GM12891 (cell line): Measurements from ENCODE around the gene FAM161B.
"Not testable (repeated sequence)": the region's sequence is repeated elsewhere in the genome, so short reads cannot be mapped to it uniquely, and the experiment has no call there.

Experiments used
- DNase-seq: peaks from one replicate; pipeline ENCODE4 v3.0.0; 2011; ENCODE audit warnings: low spot score; ENCODE audit not compliant: insufficient read length
- FAIRE-seq: peaks from 2 replicates; lab custom pipeline; 2011; peaks lifted over from hg19 to GRCh38; lab: Jason Lieb, UNC
- PAX5 ChIP-seq: IDR thresholded peaks from 2 replicates; pipeline ENCODE4 v1.6.1; 2011; ENCODE audit warnings: low read length, moderate library complexity, mild to moderate bottlenecking; ENCODE audit not compliant: insufficient read depth, severe bottlenecking
- POLR2A ChIP-seq: IDR thresholded peaks from 2 replicates; pipeline ENCODE4 v1.6.1; 2011; ENCODE audit warnings: low read depth, low read length, control low read depth
- POLR2AphosphoS5 ChIP-seq: IDR thresholded peaks from 2 replicates; pipeline ENCODE4 v1.6.1; 2011; ENCODE audit warnings: low read depth, low read length, control low read depth
- POU2F2 ChIP-seq: IDR thresholded peaks from 2 replicates; pipeline ENCODE4 v1.6.1; 2011; ENCODE audit warnings: low read depth, mild to moderate bottlenecking, control low read depth, low read length, moderate library complexity
- SPI1 ChIP-seq: IDR thresholded peaks from 2 replicates; pipeline ENCODE4 v1.6.1; 2011; ENCODE audit warnings: low read depth, low read length, control low read depth
- TAF1 ChIP-seq: IDR thresholded peaks from 2 replicates; pipeline ENCODE4 v1.6.1; 2011; ENCODE audit warnings: low read depth, low read length, control low read depth

The FAM161B gene

GRCh38 chr14:73944432-73945158 is 5.3 kb downstream of the FAM161B start:
- FAIRE-seq = no peak

GRCh38 chr14:73943083-73943482 is 6.8 kb downstream of the FAM161B start:
- no peak for TF ChIP-seq TAF1
- no peak for TF ChIP-seq POLR2AphosphoS5
- no peak for TF ChIP-seq POU2F2
- no peak for TF ChIP-seq POLR2A
- no peak for TF ChIP-seq PAX5
- no peak for TF ChIP-seq SPI1
- DNase-seq (no peak), FAIRE-seq (no peak)

More at GRCh38 chr14:73944432-73945158, 5.3 kb downstream of the FAM161B start:
- TF ChIP-seq POLR2AphosphoS5 (no peak), POLR2A (no peak), SPI1 (no peak), TAF1 (no peak), POU2F2 (no peak), PAX5 (no peak)
- DNase-seq = no peak

DNA sequence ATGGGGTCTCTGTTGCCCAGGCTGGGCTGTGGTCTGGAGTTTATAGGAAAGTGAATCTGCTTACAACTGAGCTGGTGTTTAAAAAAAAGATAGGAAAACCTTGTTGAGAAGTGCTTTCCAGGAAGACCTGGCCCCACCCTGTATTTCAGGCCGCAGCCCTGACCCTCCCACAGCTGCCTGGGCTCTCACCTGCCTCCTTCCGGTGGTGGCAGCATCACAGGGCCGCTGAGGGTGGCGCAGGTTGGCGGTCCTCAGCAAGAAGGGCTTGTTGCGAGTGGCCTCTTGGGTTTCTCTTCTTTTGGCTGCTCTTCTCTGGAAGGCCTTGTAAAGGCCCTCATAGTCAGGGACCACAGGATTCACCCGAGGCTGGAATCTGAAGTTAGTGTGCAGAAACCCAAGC is 7.7 kb downstream of the FAM161B start:
- no peak for DNase-seq
- no peak for TF ChIP-seq PAX5
- TF ChIP-seq POU2F2 = no peak
- TF ChIP-seq POLR2A = no peak
- TF ChIP-seq POLR2AphosphoS5 = no peak
- no peak for TF ChIP-seq SPI1
- TF ChIP-seq TAF1 = no peak
- no peak for FAIRE-seq

- TF ChIP-seq POLR2AphosphoS5 = no peak
- no peak for TF ChIP-seq POLR2A
- TF ChIP-seq SPI1 = no peak
- TF ChIP-seq PAX5 = no peak
- no peak for TF ChIP-seq POU2F2
- TF ChIP-seq TAF1 = no peak
- no peak for FAIRE-seq
Observed at GRCh38 chr14:73937012-73937411, 12.9 kb downstream of the FAM161B start.

DNA sequence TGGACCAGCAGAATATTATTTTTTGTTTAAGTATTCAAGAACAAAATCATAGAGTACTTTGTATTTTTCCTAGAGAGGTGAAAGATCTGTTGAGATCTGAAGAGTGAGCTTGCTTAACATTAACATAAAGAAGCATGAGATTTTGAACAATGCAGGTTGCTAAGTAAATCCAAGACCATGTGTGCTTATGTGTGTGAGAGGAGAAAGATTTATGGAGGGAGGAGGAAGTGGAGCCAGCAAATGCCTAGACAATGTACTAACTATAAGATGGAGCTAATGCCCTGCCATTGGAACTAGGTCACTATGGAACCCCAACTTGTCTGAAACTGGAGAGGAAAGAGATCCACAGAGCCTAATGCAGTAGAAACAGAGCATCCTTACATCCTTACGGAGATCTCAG is 13.3 kb downstream of the FAM161B start:
- TF ChIP-seq POLR2A (no peak), TAF1 (no peak), POU2F2 (no peak), PAX5 (no peak), POLR2AphosphoS5 (no peak), SPI1 (no peak)
- no peak for FAIRE-seq

More at GRCh38 chr14:73937012-73937411, 12.9 kb downstream of the FAM161B start:
- no peak for DNase-seq

DNA sequence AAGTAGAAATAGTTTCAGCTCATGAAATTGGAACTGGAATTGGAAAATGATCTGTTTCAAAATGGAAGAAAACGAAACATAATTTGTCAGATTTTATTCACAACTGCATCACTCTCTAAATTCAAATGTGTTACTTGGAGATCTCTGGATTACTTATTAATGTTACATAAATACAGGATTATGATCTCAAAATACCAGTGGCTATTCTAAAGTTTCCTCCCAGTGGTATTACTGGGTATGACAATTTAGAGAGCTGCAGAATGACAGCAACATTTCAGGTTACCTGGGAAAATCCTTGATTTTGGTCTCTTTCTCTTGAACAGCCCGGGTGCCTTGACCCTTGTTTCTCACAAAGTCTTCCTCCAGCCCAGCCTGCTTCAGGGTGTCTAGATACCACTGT is 14.2 kb downstream of the FAM161B start:
- FAIRE-seq (no peak), DNase-seq (no peak)
- TF ChIP-seq PAX5 = no peak
- TF ChIP-seq POLR2AphosphoS5 = no peak
- TF ChIP-seq SPI1 = no peak

More for the DNA sequence above, 13.3 kb downstream of the FAM161B start:
- DNase-seq = no peak

DNA sequence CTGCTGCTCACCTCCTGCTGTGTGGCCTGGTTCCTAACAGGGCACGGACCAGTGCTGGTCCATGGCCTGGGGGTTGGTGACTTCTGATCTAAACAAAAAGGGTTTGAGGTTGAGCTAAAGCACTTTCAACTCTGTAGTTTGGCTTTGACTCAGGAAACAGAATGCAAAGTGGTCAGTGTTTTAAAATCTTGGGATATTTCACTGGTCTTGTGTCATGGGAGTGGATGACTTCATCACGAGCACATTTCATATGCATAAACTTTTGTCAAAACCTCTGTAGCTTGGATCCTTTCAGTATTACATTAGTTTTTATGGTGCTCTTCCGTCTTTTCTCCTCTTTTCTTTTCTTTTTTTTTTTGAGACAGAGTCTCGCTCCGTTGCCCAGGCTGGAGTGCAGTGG is 25.6 kb downstream of the FAM161B start:
- DNase-seq (no peak), FAIRE-seq (no peak)
- TF ChIP-seq POU2F2 = no peak
- no peak for TF ChIP-seq SPI1
- TF ChIP-seq POLR2A = no peak
- no peak for TF ChIP-seq TAF1
- TF ChIP-seq PAX5 = no peak
- TF ChIP-seq POLR2AphosphoS5 = no peak

GRCh38 chr14:73919457-73919856 is 30.4 kb downstream of the FAM161B start:
- not testable (repeated sequence) for FAIRE-seq

GRCh38 chr14:73916324-73916723 is 33.6 kb downstream of the FAM161B start:
- FAIRE-seq (no peak), DNase-seq (no peak)
- TF ChIP-seq POLR2A (no peak), PAX5 (no peak), SPI1 (no peak), POLR2AphosphoS5 (no peak), POU2F2 (no peak), TAF1 (no peak)

More at GRCh38 chr14:73919457-73919856, 30.4 kb downstream of the FAM161B start:
- not testable (repeated sequence) for DNase-seq

GRCh38 chr14:73913256-73913655 is 36.6 kb downstream of the FAM161B start:
- FAIRE-seq (no peak), DNase-seq (no peak)
- TF ChIP-seq POU2F2 (no peak), SPI1 (no peak), TAF1 (no peak), POLR2A (no peak), PAX5 (no peak), POLR2AphosphoS5 (no peak)

- TF ChIP-seq POLR2A (no peak), PAX5 (no peak), POLR2AphosphoS5 (no peak), SPI1 (no peak), TAF1 (no peak), POU2F2 (no peak)
- FAIRE-seq (no peak), DNase-seq (no peak)
Observed at GRCh38 chr14:73909681-73910080, 40.2 kb downstream of the FAM161B start.
